NCI-H2171 (cell line): ENCODE results near the gene NAA10.
A peak's percentile ranks its signal among the peaks of the same experiment; 100 is the strongest.
"Not testable (repeated sequence)": the region's sequence is repeated elsewhere in the genome, so short reads cannot be mapped to it uniquely, and the experiment has no call there.

Source experiments
- DNase-seq: peaks from one replicate; lab custom pipeline; 2025; lab: John Stamatoyannopoulos, UW

Gene NAA10

DNA sequence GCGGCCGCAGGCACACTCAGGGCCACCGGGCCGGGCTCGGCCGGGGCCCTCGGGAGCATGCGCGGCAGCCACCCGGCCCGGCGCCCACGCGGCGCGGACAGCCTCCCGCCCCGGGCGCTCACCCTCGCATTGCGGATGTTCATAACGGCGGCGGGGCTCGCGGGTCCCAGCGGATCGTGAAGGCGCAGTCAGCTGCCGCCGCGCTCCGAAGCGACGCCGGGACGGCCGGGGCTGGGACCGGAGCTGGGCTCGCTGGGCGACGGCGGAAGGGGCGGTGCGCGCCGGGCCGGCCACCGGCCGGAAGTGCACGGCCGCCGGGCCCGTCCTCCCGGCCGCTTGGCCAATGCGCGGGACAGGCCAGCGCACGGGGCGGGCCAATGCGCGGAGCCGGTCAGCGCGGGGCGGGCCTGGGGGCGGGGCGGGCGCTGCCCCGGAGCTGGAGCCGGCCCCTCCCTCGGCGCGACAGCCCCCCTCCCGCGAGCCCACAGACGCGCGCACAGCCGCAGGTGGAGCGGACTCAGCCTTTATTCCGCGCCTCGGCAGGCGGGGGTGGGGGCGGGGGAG lies at the start of gene NAA10:
Gene NAA10 (minus strand): TSS at position 276 of the 564 bp plus-strand sequence. CDS start 133 bp downstream, at position 143.
- DNase-seq = peak; percentile 45

DNA sequence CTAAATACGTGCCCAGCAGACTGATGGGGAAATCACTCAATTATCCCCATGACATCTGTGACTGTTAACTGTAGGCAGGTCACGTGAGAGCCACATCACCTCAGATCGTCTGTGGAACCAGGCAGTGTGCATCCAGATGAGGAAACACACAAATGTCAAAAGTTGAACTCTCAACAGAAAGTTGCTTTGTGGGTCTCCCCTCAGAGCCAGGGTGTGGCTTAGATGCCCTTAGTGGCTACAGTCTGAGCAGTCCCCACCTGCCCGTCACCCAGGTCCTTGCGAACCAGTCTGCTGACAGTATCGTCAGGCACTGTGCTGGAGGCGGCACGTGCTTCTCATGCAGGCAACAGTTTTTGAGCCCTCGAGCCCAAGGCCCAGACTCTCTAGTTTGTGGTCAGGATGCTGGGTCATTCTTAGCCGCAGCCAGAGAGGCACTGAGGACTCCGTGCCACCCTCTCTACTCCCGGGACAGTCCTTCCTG lies 48.5 kb upstream of the NAA10 start:
- DNase-seq = no peak

DNA sequence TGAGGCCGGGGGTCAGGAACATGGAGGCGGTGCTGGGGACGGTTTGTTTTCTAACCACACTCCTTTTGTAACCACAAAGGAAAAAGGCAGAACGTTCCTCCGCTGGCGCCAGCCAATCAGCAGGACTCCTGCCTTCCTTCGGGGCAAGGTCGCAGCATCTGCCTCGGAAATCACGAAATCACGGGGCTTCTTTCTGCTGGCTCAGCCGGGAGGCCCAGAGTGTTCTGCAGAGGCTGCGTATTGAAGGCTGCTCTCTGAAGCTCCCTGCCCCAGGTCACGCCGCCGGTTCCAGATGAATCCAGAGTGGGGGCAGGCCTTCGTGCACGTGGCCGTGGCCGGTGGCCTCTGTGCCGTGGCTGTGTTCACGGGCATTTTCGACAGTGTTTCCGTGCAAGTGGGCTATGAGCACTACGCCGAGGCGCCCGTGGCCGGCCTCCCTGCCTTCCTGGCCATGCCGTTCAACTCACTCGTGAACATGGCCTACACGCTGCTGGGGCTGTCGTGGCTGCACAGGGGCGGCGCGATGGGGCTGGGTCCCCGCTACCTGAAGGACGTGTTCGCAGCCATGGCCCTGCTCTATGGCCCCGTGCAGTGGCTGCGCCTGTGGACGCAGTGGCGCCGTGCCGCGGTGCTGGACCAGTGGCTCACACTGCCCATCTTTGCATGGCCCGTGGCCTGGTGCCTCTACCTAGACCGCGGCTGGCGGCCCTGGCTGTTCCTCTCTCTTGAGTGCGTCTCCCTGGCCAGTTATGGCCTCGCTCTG lies 47.1 kb upstream of the NAA10 start:
- no peak for DNase-seq

DNA sequence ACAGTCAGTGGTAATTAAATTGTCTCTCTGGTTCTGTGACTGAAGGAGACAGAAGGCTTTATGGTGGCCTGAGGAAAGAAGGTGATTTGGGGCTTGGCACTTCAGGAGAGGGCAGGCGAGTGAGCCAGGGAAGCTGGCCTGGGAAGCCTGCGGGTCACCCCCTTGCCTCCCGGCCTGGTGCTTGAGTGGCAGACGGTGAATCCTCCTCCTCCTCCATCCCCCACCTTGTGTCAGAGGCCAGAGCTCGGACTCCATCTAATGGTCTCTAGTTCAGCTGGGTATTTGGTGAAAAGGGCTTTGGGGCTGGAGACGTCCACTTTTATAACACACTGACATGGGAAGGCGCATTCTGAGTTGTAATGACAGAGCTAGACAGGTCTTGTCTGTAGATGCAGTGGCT lies 46.4 kb upstream of the NAA10 start:
- no peak for DNase-seq

DNA sequence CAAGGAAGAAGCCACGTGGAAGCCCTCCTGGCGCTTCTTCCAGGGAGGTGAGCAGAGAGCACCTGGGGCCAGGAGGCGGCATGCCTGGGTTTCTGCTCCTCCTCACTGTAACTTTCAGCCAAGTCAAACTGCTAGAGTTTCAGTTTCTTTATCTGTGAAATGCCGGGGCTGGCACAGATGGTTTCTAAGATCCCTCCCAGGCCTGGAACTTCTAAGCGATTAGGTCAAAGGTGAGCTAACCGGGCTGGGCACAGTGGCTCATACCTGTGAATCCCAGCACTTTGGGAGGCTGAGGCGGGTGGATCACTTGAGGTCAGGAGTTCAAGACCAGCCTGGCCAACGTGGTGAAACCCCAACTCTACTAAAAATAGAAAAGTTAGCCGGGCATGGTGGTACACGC lies 45.6 kb upstream of the NAA10 start:
- not testable (repeated sequence) for DNase-seq

DNA sequence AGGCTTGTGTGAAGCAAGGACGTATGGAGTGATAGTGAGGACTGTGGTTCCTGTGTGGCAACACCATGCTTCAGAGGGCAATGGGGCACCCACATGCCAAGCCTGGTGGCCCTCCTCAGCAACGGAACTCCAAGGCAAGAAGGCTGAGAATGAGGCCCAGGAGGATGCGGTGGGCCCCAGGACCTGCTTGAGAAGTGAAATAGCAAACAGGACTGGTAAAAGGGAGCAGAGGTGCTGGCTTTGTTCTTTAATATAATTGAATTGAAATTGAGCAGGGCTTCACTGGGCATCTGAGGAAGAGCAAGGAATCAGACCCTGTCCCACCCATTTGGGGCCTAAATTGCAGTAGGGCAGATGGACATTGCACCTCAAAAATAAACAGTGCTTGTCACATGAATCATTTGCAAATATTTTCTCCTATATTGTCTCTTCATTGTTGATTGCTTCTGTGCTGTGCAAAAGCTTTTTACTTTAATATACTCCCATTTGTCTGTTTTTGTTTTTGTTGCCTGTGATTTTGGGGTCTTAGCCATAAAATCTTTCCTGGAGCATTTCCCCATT lies 40.0 kb upstream of the NAA10 start:
- no peak for DNase-seq

DNA sequence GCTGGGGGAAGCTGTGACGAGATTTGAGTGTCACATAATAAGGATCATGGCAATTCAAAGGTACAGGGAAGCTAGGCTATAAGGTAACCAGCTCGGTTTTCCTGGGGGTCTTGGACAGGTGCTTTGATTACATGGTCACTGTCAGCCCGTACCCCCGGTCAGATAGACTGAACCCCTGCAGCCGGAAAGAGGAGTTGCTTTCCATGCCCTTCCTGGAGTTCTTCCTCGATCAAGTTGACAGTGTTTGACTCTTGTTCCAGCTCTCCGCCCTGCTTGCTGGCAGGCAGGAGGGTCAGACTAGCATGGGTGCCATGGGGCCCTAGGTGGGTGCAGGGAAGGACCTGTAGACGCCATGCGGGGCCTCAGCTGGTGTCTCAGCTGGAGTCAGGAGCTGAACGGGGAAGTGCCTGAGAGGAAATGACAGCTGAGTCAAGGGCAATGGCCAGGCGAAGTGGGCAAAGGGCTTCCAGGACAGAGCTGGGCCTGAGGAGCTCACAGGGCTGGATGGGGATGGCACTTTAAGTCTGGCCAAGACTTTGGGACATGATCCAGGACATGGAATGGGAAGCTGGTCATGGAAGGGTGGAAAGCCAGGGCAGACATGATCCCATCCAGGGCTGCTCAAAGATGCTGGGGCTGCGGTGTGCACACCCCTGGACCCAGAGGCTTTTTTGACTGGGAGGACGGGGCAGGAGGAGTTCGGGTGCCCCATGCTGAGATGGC lies 39.3 kb upstream of the NAA10 start:
- DNase-seq = no peak

DNA sequence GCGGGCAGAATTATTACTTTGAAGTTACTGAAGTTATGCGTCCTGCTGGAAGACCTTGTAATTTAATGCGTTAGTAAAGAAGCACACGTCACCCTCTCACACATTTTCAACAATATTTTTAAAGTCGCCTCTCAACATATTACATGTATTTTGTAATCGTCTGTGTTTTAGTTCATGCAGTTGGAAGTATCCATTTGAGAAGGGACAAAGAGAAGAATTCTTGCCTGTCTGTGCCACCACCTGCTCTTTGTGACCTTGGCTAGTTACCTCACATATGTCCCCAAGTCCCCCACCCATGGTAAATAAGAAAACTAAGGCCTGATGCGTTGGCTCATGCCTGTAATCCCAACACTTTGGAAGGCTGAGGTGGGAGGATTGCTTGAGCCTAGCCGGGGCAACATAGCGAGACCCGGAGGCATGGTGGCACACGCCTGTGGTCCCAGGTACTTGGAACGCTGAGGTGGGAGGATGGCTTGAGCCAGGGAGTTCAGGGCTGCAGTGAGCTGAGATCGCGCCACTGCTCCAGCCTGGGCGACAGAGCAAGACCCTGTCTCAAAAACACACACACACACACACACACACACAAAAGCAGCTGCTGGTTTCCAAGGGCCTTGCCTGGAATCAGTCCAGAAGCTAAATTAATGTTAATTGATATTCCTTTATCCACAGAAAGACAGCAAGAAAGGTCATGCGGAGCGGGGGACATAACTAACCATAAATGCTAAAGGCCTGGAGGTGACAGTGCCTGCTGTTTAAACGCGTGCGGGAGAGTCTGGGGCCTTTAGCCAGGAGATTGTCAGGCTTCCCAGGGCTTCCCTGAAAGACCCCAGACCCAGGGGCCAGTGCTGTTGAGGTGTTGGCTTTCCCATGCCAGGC lies 38.5 kb upstream of the NAA10 start:
- no peak for DNase-seq

DNA sequence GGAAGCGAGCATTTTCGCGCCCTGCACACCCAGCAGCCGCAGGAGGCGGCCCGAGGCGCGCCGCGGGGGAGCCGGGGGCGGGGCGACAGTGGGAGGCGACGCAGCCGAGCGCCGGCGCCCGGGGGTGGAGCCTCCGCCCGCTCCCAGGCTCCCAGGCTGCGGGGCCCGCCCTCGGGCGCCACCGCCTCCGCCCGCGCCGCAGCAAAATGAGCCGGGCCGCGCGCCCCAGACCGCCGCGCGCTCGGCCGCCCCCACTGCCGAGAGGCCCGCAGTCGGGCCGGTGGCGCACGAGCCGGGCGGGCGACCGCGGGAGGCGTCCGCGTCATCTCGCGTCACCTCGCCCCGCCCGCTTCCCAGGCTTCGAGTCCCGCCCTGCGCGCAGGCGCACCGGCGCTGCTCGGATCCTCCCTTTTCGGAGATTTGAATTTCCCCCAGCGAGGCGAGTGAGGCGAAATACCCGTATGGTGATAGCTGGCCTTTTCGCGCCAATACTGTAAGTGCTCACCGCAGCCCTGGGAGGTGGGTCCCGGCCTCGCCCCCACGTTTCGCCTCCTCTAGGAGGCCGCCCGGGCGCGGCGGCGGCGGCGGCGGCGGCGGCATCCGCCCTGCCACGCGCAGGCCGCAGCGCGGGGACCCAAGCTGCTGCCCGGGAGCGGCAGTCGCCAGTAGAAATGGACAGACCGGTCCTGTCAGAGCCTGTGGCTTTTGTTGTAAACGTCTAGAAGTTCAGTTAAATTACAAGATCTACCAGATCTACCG lies 37.7 kb upstream of the NAA10 start, which contains the start of gene TMEM187:
Gene TMEM187 (plus strand): TSS at position 387 of the 759 bp plus-strand sequence. CDS start 9,309 bp downstream, outside the sequence.
- DNase-seq = peak; percentile 84

DNA sequence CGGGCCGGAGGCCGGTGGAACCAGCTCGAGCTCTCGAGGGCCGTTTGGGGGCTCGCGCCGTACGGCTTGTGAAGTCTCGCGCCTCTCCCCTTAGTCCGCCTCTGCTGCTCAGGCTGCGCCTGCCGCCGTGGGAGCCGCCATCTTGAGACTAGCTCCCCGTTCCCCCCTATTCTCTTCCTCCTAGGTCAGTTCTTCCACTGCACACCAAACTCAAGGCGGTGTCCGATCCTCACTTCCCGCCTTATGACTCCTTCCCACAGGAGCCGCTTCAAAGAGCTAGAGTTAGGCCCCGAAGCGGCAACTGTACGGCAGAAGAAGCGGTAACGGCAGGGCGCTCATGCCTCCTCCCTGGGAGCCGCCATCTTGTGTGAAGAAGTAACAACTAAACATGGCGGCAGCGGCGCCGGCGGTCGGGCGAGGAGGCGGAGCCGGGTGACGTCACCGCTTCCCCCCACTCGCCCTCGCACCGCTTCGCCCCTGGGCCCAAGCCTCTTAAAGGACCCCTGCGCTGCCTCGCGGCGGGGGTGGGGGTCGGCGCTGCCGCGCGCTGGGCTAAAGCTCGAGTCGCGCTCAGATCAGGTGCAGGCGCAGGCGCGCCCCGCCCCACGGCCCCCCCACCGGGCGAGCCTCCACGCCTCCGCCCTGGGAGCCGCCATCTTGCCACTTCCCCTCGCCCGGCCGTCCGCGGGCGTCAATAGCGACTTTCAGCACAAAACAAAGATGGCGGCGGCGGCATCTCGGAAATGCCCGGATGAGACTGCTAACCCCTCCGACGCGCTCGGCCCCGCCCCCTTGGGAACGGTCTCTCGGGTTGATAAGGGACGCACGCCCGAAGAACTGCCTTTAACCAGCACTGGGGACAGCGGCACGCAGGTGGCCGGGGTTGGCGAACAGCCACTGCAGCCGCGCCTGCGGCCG lies 36.9 kb upstream of the NAA10 start, which contains the start of gene HCFC1:
Gene HCFC1 (minus strand): TSS at position 369 of the 918 bp plus-strand sequence. CDS start 978 bp downstream, outside the sequence.
- DNase-seq = peak; percentile 80

DNA sequence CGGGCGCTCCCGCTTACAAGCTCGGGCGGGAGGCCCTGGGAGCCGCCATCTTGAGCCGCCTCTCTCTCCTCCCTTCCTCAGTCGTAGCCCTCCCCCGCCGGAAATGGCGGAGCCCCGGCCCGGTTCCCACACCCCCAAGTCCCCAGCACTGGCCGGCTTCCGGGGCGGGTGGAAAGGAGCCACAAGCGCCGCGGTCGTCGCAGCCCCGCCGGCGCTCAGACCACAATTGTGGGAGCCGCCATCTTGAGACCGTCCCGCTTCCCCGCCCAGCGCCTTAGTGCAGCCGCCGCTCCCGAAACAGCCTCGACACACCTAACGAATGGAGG lies 36.2 kb upstream of the NAA10 start:
- DNase-seq = peak; percentile 70

DNA sequence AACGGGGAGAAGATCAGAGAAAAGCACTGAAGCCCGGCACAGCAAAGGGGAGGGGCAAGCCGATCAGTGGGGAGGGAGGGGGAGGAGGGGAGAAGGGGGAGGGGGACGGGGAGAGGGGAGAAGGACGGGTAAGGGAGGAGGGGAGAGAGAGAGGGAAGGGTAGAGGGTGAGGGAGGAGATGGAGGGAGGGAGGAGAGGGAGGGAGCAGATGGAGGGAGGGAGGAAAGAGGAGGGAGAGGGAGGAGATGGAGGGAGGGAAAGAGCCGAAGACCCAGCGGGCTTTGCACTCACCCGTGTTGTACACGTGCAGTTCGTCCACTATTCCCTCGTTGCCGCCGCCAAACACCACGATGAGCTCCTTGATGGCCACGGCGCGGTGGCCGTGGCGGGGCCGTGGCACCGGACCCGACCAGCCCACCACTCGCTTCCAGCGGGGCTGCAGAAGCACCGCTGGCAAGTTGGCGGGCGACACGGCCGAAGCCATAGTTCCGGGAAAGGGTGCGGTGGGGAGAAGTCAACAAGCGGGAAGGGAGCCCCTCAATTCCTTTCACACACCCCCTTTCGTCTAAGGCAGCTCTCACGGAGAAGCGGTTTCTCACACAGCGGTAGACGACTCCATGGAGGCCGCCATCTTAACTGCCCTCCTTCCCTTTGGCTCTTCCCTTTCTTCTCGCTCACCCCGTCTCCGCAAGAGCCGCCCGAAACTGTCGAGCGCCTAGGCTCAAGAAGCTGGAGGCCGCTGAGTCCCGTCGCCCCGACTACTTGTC lies 35.7 kb upstream of the NAA10 start:
- peak; percentile 28 for DNase-seq

DNA sequence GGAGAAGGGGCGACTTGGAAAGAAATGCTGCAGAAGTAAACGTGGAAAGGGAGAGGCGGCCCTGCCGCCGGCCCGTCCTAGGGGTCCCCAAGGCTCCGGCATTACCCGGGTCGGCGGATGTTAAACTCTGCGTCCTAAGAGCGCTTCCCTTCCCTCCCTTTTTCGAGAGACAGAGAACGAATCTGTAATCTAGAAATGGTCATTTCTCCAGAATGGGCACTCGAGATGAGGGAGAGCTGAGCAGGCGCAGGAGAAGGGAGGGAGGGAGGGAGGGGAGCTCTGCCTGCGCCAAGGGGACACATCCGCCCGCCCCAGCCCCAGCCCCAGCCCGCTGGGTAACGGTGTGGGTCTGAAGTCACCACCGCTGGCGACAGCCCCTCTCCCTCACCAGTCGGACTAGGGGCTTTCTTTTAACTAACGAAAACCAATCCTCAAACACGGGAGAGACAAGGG lies 35.1 kb upstream of the NAA10 start:
- no peak for DNase-seq

DNA sequence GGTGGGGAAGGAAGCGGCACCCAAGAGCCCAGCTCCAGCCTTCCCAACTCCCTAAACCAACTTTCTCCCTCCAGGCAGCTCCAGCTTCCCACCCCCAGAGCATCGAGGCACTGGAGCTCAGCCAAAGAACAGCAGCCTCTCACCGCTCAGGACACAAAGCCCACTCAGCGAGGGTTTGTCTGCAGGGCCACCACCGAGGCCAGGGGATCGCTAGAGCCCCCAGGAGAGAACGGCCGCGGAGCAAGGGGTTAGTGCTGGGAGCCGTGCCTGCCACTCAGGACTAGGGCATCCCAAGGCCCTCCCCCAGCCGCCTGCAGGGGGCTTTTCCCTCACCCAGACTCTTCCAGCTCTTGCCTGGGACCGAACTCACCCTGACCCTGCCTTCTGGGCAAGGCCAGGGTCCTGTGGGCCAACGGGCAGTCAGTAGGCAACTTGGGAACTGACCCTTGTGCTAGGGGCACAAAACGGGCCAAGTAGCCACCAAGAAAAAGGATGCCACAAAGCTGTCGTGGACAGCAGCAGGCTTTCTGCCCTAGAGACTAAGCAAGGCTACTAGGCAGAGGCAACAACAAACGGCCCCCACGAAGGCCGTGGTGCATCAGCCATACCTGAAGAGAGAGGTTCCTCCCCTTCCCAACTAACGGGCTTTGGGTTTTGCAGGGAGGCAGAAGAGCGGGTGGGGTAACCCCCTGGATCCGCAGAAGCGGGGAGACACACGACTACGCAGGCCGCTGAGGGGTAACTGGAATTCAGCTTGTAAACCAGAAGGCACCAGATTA lies 34.5 kb upstream of the NAA10 start:
- DNase-seq = no peak

DNA sequence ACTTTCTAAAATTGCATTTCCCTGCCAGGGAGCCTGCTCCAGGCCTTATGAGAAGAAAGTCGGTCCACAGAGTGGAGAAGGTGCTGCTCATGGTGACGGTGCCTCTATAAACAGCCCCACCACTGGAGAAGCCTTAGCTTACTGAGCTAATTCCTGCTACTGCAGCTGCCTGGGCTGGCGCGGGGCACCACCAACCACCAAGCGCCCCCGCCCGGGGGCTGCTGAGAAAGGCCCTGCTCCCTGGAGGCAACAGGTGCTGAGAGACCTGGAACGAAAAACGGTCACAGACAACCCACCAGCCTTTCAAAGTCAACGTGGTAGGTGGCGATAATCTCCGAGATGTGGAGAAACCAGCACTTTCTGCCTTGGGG lies 33.9 kb upstream of the NAA10 start:
- no peak for DNase-seq

DNA sequence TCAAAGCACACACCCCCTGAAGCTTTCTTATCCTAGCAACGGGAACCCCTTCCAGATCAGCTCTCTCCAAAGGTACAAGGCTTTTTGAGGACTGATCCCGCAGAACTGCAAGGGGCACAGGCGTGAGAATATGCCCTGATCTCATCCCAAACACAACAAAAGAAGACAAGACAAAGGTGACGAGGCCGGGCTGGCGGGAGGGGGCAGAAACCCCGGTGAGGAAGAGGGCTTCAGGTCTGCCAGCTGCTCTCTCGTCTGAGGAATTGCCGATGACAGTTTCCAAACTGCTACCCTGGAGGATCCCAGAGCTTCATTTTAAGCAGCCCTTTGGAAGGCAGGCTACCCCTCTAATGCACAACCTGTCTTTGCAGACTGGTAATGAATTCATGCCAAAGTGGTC lies 33.4 kb upstream of the NAA10 start:
- DNase-seq = no peak

DNA sequence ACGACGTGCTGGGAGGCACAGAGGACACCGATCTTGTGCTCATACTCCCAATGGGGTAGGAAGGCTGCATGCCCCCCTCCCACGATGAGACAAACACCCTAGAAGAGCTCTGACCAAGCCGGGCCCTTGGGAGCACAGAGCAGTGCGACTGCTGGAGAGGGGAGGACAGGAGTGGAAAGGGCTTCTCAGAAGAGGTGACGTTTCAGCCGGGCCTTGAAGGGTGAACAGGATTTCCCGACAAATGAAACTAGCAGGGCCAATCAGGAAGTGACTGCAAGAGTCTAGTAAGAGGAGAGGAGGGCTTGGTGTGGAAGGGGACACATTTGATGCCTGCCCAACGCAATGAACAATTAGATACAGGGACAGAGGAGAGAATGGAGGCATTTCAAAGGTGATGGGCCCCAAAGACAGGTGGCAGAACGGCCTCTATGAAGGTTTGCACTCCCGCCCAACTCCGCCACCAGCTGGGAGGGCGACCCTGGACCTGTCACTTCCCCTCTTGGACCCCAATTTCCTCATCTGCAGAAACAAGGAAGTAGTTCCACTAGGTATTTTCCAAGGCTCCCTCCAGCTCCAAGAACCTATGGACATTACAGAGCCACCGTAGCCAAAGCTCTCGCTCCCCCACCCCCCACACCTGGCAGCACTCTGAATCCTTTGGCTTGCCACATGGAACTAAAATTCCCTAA lies 32.8 kb upstream of the NAA10 start:
- no peak for DNase-seq
